Liver (tissue), 3 donors: Measurements from ENCODE around the gene COX8A.

Experiments
- FOXA1 ChIP-seq: IDR thresholded peaks from 2 replicates; pipeline ENCODE4 v1.6.1; 2016; ENCODE audit warnings: antibody characterized with exemption
- HNF4A ChIP-seq, 2 donors: conservative IDR thresholded peaks; 2 replicates each; pipeline ENCODE4 v1.6.1; 2016; ENCODE audit warnings: antibody characterized with exemption in 2 of 2, mild to moderate bottlenecking in 2 of 2
- RAD21 ChIP-seq, 2 donors: IDR thresholded peaks; 2 replicates each; pipeline ENCODE4 v1.6.1; 2016; ENCODE audit warnings: antibody characterized with exemption in 2 of 2, mild to moderate bottlenecking in 2 of 2
- TAF1 ChIP-seq: conservative IDR thresholded peaks from 2 replicates; pipeline ENCODE4 v1.6.1; 2016; ENCODE audit warnings: antibody characterized with exemption, mild to moderate bottlenecking
- TF ChIP-seq, protein P1 (sequence below): fragments of 150-350 bp; IDR thresholded peaks from 2 replicates; pipeline ENCODE4 v1.5.1; 2017; ENCODE audit warnings: improper control_type of control experiment, low read depth, low read length; ENCODE audit not compliant: missing input control
- TF ChIP-seq, protein P2 (sequence below): IDR thresholded peaks from 2 replicates; pipeline ENCODE4 v1.6.1; 2016; ENCODE audit warnings: antibody characterized with exemption
- TF ChIP-seq, protein P3 (sequence below): IDR thresholded peaks from 2 replicates; pipeline ENCODE4 v1.6.1; 2016; ENCODE audit warnings: antibody characterized with exemption, mild to moderate bottlenecking
- donor health status: healthy.
- donor health status: healthy.

DNA sequence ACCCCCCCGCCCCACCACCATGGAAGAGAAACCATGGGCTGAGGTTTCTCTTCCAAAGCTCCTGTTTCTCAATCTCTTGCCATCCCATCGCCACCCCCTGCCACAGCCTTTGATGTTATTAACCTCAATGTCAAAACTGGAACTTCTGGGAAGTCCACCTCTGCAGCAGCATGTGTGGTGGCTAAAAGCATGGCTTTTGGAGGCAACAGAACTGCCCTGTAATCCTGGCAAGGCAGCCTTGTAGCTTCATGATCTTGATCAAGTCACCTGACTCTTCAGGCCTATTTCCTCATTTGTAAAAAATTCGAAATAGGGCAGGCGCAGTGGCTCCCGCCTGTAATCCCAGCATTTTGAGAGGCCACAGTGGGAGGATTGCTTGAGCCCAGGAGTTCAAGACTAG lies 3.5 kb upstream of the COX8A start:
- TF ChIP-seq, protein P1, sequence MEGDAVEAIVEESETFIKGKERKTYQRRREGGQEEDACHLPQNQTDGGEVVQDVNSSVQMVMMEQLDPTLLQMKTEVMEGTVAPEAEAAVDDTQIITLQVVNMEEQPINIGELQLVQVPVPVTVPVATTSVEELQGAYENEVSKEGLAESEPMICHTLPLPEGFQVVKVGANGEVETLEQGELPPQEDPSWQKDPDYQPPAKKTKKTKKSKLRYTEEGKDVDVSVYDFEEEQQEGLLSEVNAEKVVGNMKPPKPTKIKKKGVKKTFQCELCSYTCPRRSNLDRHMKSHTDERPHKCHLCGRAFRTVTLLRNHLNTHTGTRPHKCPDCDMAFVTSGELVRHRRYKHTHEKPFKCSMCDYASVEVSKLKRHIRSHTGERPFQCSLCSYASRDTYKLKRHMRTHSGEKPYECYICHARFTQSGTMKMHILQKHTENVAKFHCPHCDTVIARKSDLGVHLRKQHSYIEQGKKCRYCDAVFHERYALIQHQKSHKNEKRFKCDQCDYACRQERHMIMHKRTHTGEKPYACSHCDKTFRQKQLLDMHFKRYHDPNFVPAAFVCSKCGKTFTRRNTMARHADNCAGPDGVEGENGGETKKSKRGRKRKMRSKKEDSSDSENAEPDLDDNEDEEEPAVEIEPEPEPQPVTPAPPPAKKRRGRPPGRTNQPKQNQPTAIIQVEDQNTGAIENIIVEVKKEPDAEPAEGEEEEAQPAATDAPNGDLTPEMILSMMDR = no peak
- no peak for TF ChIP-seq RAD21 (IDR thresholded peaks at IDR 0.05)
- TF ChIP-seq TAF1 = no peak
- TF ChIP-seq, protein P2, sequence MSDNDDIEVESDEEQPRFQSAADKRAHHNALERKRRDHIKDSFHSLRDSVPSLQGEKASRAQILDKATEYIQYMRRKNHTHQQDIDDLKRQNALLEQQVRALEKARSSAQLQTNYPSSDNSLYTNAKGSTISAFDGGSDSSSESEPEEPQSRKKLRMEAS = no peak
- no peak for TF ChIP-seq FOXA1
- TF ChIP-seq HNF4A (conservative IDR thresholded peaks at IDR 0.05) = no peak
- TF ChIP-seq, protein P3, sequence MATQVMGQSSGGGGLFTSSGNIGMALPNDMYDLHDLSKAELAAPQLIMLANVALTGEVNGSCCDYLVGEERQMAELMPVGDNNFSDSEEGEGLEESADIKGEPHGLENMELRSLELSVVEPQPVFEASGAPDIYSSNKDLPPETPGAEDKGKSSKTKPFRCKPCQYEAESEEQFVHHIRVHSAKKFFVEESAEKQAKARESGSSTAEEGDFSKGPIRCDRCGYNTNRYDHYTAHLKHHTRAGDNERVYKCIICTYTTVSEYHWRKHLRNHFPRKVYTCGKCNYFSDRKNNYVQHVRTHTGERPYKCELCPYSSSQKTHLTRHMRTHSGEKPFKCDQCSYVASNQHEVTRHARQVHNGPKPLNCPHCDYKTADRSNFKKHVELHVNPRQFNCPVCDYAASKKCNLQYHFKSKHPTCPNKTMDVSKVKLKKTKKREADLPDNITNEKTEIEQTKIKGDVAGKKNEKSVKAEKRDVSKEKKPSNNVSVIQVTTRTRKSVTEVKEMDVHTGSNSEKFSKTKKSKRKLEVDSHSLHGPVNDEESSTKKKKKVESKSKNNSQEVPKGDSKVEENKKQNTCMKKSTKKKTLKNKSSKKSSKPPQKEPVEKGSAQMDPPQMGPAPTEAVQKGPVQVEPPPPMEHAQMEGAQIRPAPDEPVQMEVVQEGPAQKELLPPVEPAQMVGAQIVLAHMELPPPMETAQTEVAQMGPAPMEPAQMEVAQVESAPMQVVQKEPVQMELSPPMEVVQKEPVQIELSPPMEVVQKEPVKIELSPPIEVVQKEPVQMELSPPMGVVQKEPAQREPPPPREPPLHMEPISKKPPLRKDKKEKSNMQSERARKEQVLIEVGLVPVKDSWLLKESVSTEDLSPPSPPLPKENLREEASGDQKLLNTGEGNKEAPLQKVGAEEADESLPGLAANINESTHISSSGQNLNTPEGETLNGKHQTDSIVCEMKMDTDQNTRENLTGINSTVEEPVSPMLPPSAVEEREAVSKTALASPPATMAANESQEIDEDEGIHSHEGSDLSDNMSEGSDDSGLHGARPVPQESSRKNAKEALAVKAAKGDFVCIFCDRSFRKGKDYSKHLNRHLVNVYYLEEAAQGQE = no peak
